GM18498 (cell line): Measurements from ENCODE around the gene CWH43.
"Not testable (repeated sequence)": the region's sequence is repeated elsewhere in the genome, so short reads cannot be mapped to it uniquely, and the experiment has no call there.

ENCODE experiments used
- ATAC-seq: cut with Tn5 transposase; IDR thresholded peaks from one replicate; pipeline ENCODE4 v1.9.1; 2021; ENCODE audit warnings: mild to moderate bottlenecking, moderate library complexity; ENCODE audit not compliant: unreplicated experiment

CWH43 gene

GRCh38 chr4:48985976-48986653 is at the start of gene CWH43:
CWH43 (plus strand) TSS chr4:48986275; CDS start chr4:48986430, 155 bp downstream.
- ATAC-seq, result no peak

GRCh38 chr4:48937033-48937432 is 49.0 kb upstream of the CWH43 start:
- ATAC-seq, result no peak

- no peak for ATAC-seq
These were observed 47.2 kb upstream of the CWH43 start for GRCh38 chr4:48938831-48939230.

GRCh38 chr4:48939785-48940184 is 46.3 kb upstream of the CWH43 start:
- ATAC-seq, result no peak

GRCh38 chr4:48943387-48943786 is 42.7 kb upstream of the CWH43 start:
- ATAC-seq, result no peak

- ATAC-seq, result no peak
These were observed 41.8 kb upstream of the CWH43 start for GRCh38 chr4:48944252-48944651.

GRCh38 chr4:48944756-48945241 is 41.3 kb upstream of the CWH43 start:
- no peak for ATAC-seq

GRCh38 chr4:48945981-48946380 is 40.1 kb upstream of the CWH43 start:
- ATAC-seq, result no peak

- no peak for ATAC-seq
These were observed 38.3 kb upstream of the CWH43 start for GRCh38 chr4:48947731-48948130.

GRCh38 chr4:48949086-48949485 is 37.0 kb upstream of the CWH43 start:
- no peak for ATAC-seq

GRCh38 chr4:48949518-48950219 is 36.4 kb upstream of the CWH43 start:
- no peak for ATAC-seq

GRCh38 chr4:48954314-48954713 is 31.8 kb upstream of the CWH43 start:
- no peak for ATAC-seq

GRCh38 chr4:48957366-48957765 is 28.7 kb upstream of the CWH43 start:
- ATAC-seq, result not testable (repeated sequence)

GRCh38 chr4:48958582-48958981 is 27.5 kb upstream of the CWH43 start:
- no peak for ATAC-seq

GRCh38 chr4:48960988-48961635 is 25.0 kb upstream of the CWH43 start:
- ATAC-seq, result no peak

GRCh38 chr4:48962636-48963035 is 23.4 kb upstream of the CWH43 start:
- no peak for ATAC-seq

GRCh38 chr4:48963042-48963679 is 22.9 kb upstream of the CWH43 start:
- peak; percentile 93 for ATAC-seq

- no peak for ATAC-seq
These were observed 19.0 kb upstream of the CWH43 start for GRCh38 chr4:48967101-48967500.

- ATAC-seq, result no peak
These were observed 18.4 kb upstream of the CWH43 start for GRCh38 chr4:48967631-48968030.

- ATAC-seq, result no peak
These were observed 17.3 kb upstream of the CWH43 start for GRCh38 chr4:48968814-48969213.

- no peak for ATAC-seq
These were observed 15.6 kb upstream of the CWH43 start for GRCh38 chr4:48970471-48970921.
